Lower leg skin (tissue), 3 donors: ENCODE results near the gene STXBP2.

Experiments used
- CTCF ChIP-seq, 3 donors: fragments of 450-650 bp; IDR thresholded peaks; one replicate each; pipeline ENCODE4 v1.5.1; 2016; ENCODE audit warnings: antibody characterized with exemption in 3 of 3, mild to moderate bottlenecking in 3 of 3, moderate library complexity in 2 of 3
- POLR2A ChIP-seq, 2 donors: fragments of 450-650 bp; IDR thresholded peaks; one replicate each; pipeline ENCODE4 v1.6.1; 2016 to 2017; ENCODE audit warnings: antibody characterized with exemption in 2 of 2, mild to moderate bottlenecking in 1 of 2, moderate library complexity in 1 of 2

DNA sequence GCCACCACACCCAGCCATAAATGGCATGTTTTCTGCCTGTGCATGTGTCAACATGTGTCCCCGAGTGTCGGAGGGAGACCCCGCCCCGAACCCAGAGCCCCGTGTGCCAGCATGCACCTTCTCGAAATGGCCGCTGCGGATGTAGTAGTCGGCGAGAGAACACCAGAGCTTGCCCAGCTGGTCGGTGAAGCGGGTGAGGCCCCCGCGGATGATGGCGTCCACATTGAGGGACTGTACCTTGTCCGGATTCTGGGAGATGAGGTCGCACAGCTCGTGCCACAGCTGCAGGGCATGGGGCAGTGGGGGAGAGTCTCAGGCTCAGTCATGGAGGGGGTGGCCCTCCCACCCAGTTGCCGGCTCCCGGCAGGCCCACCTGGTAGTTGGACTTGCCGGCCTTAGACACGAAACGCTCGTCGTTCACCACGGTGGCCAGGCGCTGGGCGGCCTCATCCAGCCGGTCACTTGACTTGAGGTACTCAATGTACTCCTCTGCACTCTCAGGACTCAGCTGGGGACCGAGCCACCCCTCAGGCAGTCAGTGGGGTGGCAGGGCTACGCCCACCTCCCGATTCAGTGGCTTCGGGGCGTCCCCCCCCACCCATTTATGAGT, 11.0 kb upstream of the STXBP2 start:
- TF ChIP-seq CTCF (IDR thresholded peaks at IDR 0.05) (no peak), POLR2A (IDR thresholded peaks at IDR 0.05) (no peak)
